ENCODE results near the gene GGNBP2.

The GGNBP2 gene

DNA sequence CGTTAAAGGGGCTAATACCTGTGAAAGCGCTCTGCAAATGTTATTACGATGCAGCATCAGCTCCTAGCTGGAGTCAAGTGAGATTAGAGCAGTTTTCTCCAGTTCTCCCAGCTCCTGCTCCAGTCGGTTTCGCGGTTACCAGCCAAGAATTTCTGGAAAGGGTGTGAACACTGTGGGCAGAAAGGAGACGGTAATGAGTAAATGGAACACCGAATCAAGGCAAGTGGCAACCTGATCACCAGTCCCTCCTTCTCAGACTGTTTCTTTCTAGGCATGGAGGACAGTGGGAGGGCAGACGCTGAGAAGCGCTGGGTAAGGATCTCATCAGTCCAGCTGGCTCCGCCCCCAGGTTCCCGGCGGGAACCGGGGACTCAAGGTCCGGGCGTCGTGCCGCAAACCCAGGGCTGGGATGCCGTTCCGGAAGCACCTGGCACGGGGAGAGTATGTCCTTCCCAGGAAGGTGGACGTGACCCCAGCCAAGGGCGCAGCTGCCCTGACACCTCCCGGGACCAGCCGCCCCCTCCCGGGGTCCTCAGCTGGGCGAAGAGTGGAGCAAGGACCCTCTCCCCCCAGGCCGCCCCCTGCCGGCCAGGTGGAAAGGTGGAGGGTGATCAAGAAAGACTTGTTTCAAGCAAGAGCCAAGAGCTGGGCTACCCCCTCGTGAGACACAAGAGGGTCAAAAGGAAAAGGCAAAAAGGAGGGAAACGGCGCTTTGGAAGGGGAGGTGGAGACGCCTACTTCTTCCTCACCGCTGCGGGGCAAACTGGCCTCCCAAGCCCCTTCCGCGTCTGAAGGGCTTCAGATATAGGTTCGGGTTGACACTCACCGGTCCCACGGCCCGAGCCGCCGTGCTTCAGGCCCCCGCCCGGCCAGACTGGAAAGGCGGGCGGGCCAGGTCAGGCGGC is 10.5 kb upstream of the GGNBP2 start:
- H3K27ac ChIP-seq (ENCODE audit: low read length), result peak overlapping the region; percentile 85
- peak overlapping the region; percentile 94 for H3K4me3 ChIP-seq (ENCODE audit: low read length)
- peaks cover 54% of the 10 kb centered on the region for H3K36me3 ChIP-seq (replicated peaks; ENCODE audit: low read depth, low read length)
- peak overlapping the region; percentile 75 for H3K4me2 ChIP-seq (ENCODE audit: low read length)
- no peaks in the 10 kb centered on the region for H3K27me3 ChIP-seq (ENCODE audit: low read depth, low read length)
- no peaks in the 10 kb centered on the region for H4K20me1 ChIP-seq (ENCODE audit: insufficient read depth, low read length)
- H3K79me2 ChIP-seq (ENCODE audit: low read length), result peaks cover 35% of the 10 kb centered on the region
- H3K9me3 ChIP-seq (ENCODE audit: insufficient read depth, low read length), result peaks cover 3% of the 10 kb centered on the region; the same call in 1 of the 2 replicates
- peak overlapping the region; percentile 97 for H3K9ac ChIP-seq (ENCODE audit: low read length)
- peak overlapping the region; percentile 79 for H2AFZ ChIP-seq (ENCODE audit: low read depth, low read length)
- no peak for TF ChIP-seq EZH2phosphoT487 (IDR thresholded peaks at IDR 0.05; ENCODE audit: low read depth)
- TF ChIP-seq, protein P1, sequence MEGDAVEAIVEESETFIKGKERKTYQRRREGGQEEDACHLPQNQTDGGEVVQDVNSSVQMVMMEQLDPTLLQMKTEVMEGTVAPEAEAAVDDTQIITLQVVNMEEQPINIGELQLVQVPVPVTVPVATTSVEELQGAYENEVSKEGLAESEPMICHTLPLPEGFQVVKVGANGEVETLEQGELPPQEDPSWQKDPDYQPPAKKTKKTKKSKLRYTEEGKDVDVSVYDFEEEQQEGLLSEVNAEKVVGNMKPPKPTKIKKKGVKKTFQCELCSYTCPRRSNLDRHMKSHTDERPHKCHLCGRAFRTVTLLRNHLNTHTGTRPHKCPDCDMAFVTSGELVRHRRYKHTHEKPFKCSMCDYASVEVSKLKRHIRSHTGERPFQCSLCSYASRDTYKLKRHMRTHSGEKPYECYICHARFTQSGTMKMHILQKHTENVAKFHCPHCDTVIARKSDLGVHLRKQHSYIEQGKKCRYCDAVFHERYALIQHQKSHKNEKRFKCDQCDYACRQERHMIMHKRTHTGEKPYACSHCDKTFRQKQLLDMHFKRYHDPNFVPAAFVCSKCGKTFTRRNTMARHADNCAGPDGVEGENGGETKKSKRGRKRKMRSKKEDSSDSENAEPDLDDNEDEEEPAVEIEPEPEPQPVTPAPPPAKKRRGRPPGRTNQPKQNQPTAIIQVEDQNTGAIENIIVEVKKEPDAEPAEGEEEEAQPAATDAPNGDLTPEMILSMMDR (IDR thresholded peaks at IDR 0.05; ENCODE audit: low read depth, low read length), result peak; percentile 81
- peaks cover 12% of the 10 kb centered on the region for H3K4me1 ChIP-seq (ENCODE audit: low read length)

DNA sequence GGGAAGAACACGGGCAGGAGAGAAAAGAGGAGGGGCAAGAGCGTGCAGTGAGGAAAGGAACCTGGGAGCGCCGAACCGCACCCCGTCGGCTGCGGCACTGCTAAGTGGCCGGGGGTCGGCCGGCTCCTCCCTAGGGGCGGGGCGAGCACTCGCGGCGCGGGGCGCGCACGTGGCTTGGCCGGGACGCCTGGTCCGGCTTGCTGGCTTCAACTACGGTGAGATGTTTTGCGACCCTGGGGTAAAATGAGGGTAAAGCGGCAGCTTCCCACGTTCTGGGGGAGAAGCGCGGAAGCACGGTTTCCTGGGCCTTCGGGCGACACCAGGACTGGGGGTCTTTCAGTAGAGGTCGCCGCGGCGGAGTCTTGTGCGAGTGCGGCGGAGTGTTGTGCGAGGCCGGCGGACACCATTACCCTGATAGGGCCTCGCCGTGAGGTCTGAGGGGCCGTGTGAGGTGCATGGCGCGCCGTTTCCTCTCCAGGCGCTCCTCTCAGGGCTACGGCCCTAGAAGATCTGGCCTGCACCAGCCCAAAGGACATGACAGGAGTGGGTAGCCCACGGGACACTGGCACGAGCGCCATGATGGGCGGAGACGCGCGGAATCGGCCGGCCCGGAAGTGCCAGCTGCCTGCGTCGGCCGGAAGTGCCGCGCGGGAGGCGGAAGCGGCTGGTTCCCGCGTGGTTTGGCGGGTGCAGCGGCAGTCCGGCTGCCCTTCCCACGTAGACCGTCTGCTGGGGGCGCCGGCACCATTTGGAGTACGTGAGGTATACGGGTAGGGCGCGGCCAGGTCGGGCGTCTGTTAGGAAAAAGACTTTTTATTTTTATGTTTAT is 9.7 kb upstream of the GGNBP2 start, which contains the start of the genes MYO19 and PIGW:
Gene MYO19 (minus strand): TSS at position 29 of the 829 bp plus-strand sequence. CDS start 2,330 bp downstream, outside the sequence.
Gene PIGW (plus strand): TSS at position 148 of the 829 bp plus-strand sequence. CDS start 2,115 bp downstream, outside the sequence.
- Histone ChIP-seq H3K4me1 (ENCODE audit: low read length) (peaks cover 12% of the 10 kb centered on the region), H2AFZ (ENCODE audit: low read depth, low read length) (peak within 1 kb of the TSS; percentile 79), H3K79me2 (ENCODE audit: low read length) (peaks cover 35% of the 10 kb centered on the region), H3K27me3 (ENCODE audit: low read depth, low read length) (no peaks in the 10 kb centered on the region), H3K36me3 (replicated peaks; ENCODE audit: low read depth, low read length) (peaks cover 49% of the 10 kb centered on the region), H3K27ac (ENCODE audit: low read length) (peak within 1 kb of the TSS; percentile 85), H3K9me3 (ENCODE audit: insufficient read depth, low read length) (peaks cover 3% of the 10 kb centered on the region; the same call in 1 of the 2 replicates), H4K20me1 (ENCODE audit: insufficient read depth, low read length) (no peaks in the 10 kb centered on the region), H3K9ac (ENCODE audit: low read length) (peak within 1 kb of the TSS; percentile 97), H3K4me3 (ENCODE audit: low read length) (peak within 1 kb of the TSS; percentile 94), H3K4me2 (ENCODE audit: low read length) (peak within 1 kb of the TSS; percentile 81)
- no peak for TF ChIP-seq EZH2phosphoT487 (IDR thresholded peaks at IDR 0.05; ENCODE audit: low read depth)
- TF ChIP-seq, protein P1 (IDR thresholded peaks at IDR 0.05; ENCODE audit: low read depth, low read length), result peak; percentile 16; the same call in 1 of the 2 replicates

DNA sequence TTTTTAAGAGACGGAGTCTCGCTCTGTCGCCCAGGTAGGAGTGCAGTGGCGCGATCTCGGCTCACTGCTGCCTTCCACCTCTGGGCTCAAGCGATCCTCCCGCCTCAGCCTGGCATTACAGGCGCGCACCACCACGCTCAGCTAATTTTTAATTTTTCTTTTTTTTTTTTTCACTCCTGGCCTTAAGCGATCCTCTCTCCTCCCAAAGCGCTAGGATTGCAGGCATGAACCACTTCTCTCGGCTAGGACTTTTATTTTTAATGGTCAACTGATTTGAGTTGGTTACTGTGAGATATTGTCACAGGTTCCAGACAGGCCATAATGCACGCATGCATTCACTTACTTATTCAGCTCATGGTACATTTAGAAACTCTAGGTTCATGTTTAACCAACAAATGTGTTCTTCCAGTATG is 9.0 kb upstream of the GGNBP2 start:
- TF ChIP-seq, protein P1 (IDR thresholded peaks at IDR 0.05; ENCODE audit: low read depth, low read length), result no peak
- no peak for TF ChIP-seq EZH2phosphoT487 (IDR thresholded peaks at IDR 0.05; ENCODE audit: low read depth)
- Histone ChIP-seq H3K79me2 (ENCODE audit: low read length) (peaks cover 35% of the 10 kb centered on the region), H3K4me1 (ENCODE audit: low read length) (peaks cover 12% of the 10 kb centered on the region), H3K27me3 (ENCODE audit: low read depth, low read length) (no peaks in the 10 kb centered on the region), H2AFZ (ENCODE audit: low read depth, low read length) (0 out of 2 replicates have a peak overlapping the region, but pooled peaks have one; percentile 12), H3K4me2 (ENCODE audit: low read length) (peak overlapping the region; percentile 81), H3K4me3 (ENCODE audit: low read length) (peak overlapping the region; percentile 94), H4K20me1 (ENCODE audit: insufficient read depth, low read length) (no peaks in the 10 kb centered on the region), H3K27ac (ENCODE audit: low read length) (peak overlapping the region; percentile 85), H3K36me3 (replicated peaks; ENCODE audit: low read depth, low read length) (peaks cover 49% of the 10 kb centered on the region), H3K9ac (ENCODE audit: low read length) (peak overlapping the region; percentile 97), H3K9me3 (ENCODE audit: insufficient read depth, low read length) (peaks cover 3% of the 10 kb centered on the region; the same call in 1 of the 2 replicates)

Data from OCI-LY3 (cell line).